HEK293 (cell line): ENCODE results near the gene IRF6.

ENCODE experiments used
- CTCF ChIA-PET: fragments of 350-600 bp; formaldehyde crosslinking; extraction: SDS; loops from one replicate; lab custom pipeline; 2021; ENCODE audit warnings: antibody characterized with exemption; lab: Yijun Ruan, JAX
- POLR2A ChIA-PET: fragments of 300-600 bp; formaldehyde crosslinking; extraction: SDS; loops from one replicate; lab custom pipeline; 2020; ENCODE audit warnings: antibody characterized with exemption, inconsistent platforms; lab: Yijun Ruan, JAX
- H3K27ac ChIP-seq: fragments of 200-500 bp; sonication (Bioruptor generic); 2 replicates; pipeline ENCODE4 v1.5.1; 2014; ENCODE audit warnings: low read depth, low read length, control low read depth, inconsistent platforms; ENCODE audit errors: extremely low read depth
- H3K36me3 ChIP-seq, 2 experiments: fragments of 200-500 bp in 1 of 2; sonication (Bioruptor generic) in 1 of 2; 1 replicate in 1 of 2; 2 replicates in 1 of 2; pipeline ENCODE4 v1.5.1; 2014 to 2017; ENCODE audit warnings: inconsistent platforms in 2 of 2, low read length in 2 of 2; ENCODE audit not compliant: control insufficient read depth in 2 of 2, insufficient read depth in 1 of 2
- H3K4me1 ChIP-seq: fragments of 200-500 bp; sonication (Bioruptor generic); 2 replicates; pipeline ENCODE4 v1.5.1; 2014; ENCODE audit warnings: mild to moderate bottlenecking, low read length, inconsistent platforms; ENCODE audit not compliant: control insufficient read depth, insufficient read depth
- H3K4me3 ChIP-seq: 2 replicates; pipeline ENCODE4 v1.5.1; 2011; ENCODE audit warnings: low read depth, mild to moderate bottlenecking, control low read depth, low read length, moderate library complexity
- H3K9me3 ChIP-seq: fragments of 200-500 bp; sonication (Bioruptor generic); 2 replicates; pipeline ENCODE4 v1.5.1; 2014; ENCODE audit warnings: low read depth, low read length, inconsistent platforms; ENCODE audit not compliant: control insufficient read depth, insufficient read depth
- FEZF1 ChIP-seq: fragments of 450-650 bp; formaldehyde crosslinking; IDR thresholded peaks from 2 replicates; pipeline ENCODE4 v1.5.1; 2016; ENCODE audit warnings: missing biosample characterization, missing genetic modification characterization
- GFI1B ChIP-seq: fragments of 450-650 bp; formaldehyde crosslinking; IDR thresholded peaks from 2 replicates; pipeline ENCODE4 v1.5.1; 2016; ENCODE audit warnings: missing biosample characterization, missing genetic modification characterization
- GLI2 ChIP-seq: fragments of 450-650 bp; formaldehyde crosslinking; IDR thresholded peaks from 2 replicates; pipeline ENCODE4; 2017; ENCODE audit warnings: missing biosample characterization, missing genetic modification characterization, low read depth, borderline replicate concordance
- HOXA7 ChIP-seq: sonication (generic); formaldehyde crosslinking; IDR thresholded peaks from 2 replicates; pipeline ENCODE4 v1.8.1; 2022; ENCODE audit warnings: missing genetic modification reagents, borderline replicate concordance
- IKZF3 ChIP-seq: fragments of 450-650 bp; IDR thresholded peaks from 2 replicates; pipeline ENCODE4 v1.5.0; 2018; ENCODE audit warnings: missing biosample characterization, mild to moderate bottlenecking, missing genetic modification characterization, moderate library complexity
- MEIS1 ChIP-seq: sonication (generic); formaldehyde crosslinking; IDR thresholded peaks from 2 replicates; pipeline ENCODE4 v1.8.1; 2022; ENCODE audit warnings: missing genetic modification reagents, mild to moderate bottlenecking, borderline replicate concordance
- OSR2 ChIP-seq: fragments of 450-650 bp; formaldehyde crosslinking; IDR thresholded peaks from 2 replicates; pipeline ENCODE4 v1.5.1; 2016; ENCODE audit warnings: missing biosample characterization, missing genetic modification characterization
- PRDM1 ChIP-seq: fragments of 450-650 bp; formaldehyde crosslinking; IDR thresholded peaks from 2 replicates; pipeline ENCODE4; 2016; ENCODE audit warnings: missing biosample characterization, missing genetic modification characterization
- ZBTB21 ChIP-seq: fragments of 450-650 bp; formaldehyde crosslinking; IDR thresholded peaks from 2 replicates; pipeline ENCODE4 v1.5.1; 2017; ENCODE audit warnings: missing biosample characterization, missing genetic modification characterization
- ZFP69B ChIP-seq: fragments of 450-650 bp; formaldehyde crosslinking; IDR thresholded peaks from 2 replicates; pipeline ENCODE4 v1.5.1; 2016; ENCODE audit warnings: missing biosample characterization, missing genetic modification characterization
- ZNF175 ChIP-seq: fragments of 450-650 bp; formaldehyde crosslinking; IDR thresholded peaks from 2 replicates; pipeline ENCODE4 v1.5.1; 2016; ENCODE audit warnings: missing biosample characterization, missing genetic modification characterization
- ZNF2 ChIP-seq: fragments of 450-650 bp; formaldehyde crosslinking; IDR thresholded peaks from 2 replicates; pipeline ENCODE4 v1.5.1; 2016; ENCODE audit warnings: missing biosample characterization, missing genetic modification characterization
- ZNF214 ChIP-seq: fragments of 450-650 bp; formaldehyde crosslinking; IDR thresholded peaks from 2 replicates; pipeline ENCODE4 v1.5.1; 2017; ENCODE audit warnings: missing biosample characterization, mild to moderate bottlenecking, missing genetic modification characterization, borderline replicate concordance
- ZNF423 ChIP-seq: fragments of 450-650 bp; formaldehyde crosslinking; IDR thresholded peaks from 2 replicates; pipeline ENCODE4 v1.5.1; 2016; ENCODE audit warnings: missing biosample characterization, missing genetic modification characterization
- ZNF433 ChIP-seq: fragments of 450-650 bp; formaldehyde crosslinking; IDR thresholded peaks from 2 replicates; pipeline ENCODE4 v1.5.1; 2016; ENCODE audit warnings: missing biosample characterization, missing genetic modification characterization, low read depth
- ZNF555 ChIP-seq: fragments of 450-650 bp; formaldehyde crosslinking; conservative IDR thresholded peaks from 2 replicates; pipeline ENCODE4 v1.5.1; 2017; ENCODE audit warnings: missing biosample characterization, mild to moderate bottlenecking, missing genetic modification characterization, inconsistent platforms
- ZNF654 ChIP-seq: fragments of 450-650 bp; formaldehyde crosslinking; IDR thresholded peaks from 2 replicates; pipeline ENCODE4 v1.5.1; 2016; ENCODE audit warnings: low read depth, missing biosample characterization, missing genetic modification characterization
- ZNF785 ChIP-seq: fragments of 450-650 bp; formaldehyde crosslinking; IDR thresholded peaks from 2 replicates; pipeline ENCODE4 v1.5.1; 2016; ENCODE audit warnings: missing biosample characterization, missing genetic modification characterization
- TF ChIP-seq, protein P1 (sequence below): fragments of 450-650 bp; formaldehyde crosslinking; IDR thresholded peaks from 2 replicates; pipeline ENCODE4 v1.5.1; 2016; ENCODE audit warnings: missing biosample characterization, missing genetic modification characterization, borderline replicate concordance
- TF ChIP-seq, protein P2 (sequence below): fragments of 450-650 bp; formaldehyde crosslinking; IDR thresholded peaks from 2 replicates; pipeline ENCODE4 v1.5.1; 2017; ENCODE audit warnings: missing biosample characterization, mild to moderate bottlenecking, missing genetic modification characterization, moderate library complexity
- TF ChIP-seq, protein P3 (sequence below): fragments of 450-650 bp; formaldehyde crosslinking; IDR thresholded peaks from 2 replicates; pipeline ENCODE4 v1.5.1; 2016; ENCODE audit warnings: missing biosample characterization, missing genetic modification characterization
- TF ChIP-seq, protein P4 (sequence below): fragments of 450-650 bp; formaldehyde crosslinking; IDR thresholded peaks from 2 replicates; pipeline ENCODE4 v1.5.1; 2016; ENCODE audit warnings: missing biosample characterization, missing genetic modification characterization

The IRF6 gene

DNA sequence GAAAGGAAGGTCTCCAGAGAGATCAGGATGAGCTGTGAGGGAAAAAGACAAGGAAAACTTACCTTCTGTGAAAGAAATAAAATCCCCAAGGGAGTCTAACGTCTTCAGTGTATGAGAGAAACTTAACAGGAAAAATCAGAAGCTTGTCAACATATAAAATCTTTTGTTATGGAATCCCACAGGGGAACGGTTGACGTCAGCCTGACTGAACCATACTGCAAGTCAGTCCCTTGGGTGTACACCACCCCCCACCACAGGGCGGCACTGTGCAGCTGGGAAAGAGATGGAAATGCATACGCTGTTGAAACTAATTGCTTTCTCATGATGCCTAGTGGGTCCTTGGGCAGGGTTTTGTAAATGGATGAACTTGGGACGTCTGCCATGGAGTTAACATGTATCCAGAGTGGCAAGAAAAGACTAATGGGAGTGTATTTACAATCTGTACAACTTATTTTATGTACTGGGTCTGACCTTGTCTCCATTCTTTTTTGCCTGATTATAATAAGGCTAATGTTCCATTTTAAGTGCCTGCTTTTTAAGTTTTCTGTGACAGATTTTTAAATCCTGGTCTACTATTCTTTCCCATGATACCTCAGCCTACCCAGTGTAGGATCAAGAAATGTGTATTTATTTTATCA, 44.5 kb upstream of the IRF6 start (continued):
- TF ChIP-seq, protein P1, sequence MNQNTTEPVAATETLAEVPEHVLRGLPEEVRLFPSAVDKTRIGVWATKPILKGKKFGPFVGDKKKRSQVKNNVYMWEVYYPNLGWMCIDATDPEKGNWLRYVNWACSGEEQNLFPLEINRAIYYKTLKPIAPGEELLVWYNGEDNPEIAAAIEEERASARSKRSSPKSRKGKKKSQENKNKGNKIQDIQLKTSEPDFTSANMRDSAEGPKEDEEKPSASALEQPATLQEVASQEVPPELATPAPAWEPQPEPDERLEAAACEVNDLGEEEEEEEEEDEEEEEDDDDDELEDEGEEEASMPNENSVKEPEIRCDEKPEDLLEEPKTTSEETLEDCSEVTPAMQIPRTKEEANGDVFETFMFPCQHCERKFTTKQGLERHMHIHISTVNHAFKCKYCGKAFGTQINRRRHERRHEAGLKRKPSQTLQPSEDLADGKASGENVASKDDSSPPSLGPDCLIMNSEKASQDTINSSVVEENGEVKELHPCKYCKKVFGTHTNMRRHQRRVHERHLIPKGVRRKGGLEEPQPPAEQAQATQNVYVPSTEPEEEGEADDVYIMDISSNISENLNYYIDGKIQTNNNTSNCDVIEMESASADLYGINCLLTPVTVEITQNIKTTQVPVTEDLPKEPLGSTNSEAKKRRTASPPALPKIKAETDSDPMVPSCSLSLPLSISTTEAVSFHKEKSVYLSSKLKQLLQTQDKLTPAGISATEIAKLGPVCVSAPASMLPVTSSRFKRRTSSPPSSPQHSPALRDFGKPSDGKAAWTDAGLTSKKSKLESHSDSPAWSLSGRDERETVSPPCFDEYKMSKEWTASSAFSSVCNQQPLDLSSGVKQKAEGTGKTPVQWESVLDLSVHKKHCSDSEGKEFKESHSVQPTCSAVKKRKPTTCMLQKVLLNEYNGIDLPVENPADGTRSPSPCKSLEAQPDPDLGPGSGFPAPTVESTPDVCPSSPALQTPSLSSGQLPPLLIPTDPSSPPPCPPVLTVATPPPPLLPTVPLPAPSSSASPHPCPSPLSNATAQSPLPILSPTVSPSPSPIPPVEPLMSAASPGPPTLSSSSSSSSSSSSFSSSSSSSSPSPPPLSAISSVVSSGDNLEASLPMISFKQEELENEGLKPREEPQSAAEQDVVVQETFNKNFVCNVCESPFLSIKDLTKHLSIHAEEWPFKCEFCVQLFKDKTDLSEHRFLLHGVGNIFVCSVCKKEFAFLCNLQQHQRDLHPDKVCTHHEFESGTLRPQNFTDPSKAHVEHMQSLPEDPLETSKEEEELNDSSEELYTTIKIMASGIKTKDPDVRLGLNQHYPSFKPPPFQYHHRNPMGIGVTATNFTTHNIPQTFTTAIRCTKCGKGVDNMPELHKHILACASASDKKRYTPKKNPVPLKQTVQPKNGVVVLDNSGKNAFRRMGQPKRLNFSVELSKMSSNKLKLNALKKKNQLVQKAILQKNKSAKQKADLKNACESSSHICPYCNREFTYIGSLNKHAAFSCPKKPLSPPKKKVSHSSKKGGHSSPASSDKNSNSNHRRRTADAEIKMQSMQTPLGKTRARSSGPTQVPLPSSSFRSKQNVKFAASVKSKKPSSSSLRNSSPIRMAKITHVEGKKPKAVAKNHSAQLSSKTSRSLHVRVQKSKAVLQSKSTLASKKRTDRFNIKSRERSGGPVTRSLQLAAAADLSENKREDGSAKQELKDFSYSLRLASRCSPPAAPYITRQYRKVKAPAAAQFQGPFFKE (tag by site-specific recombination): no peak
- peak; percentile 58; the same call in 1 of the 2 replicates for TF ChIP-seq GFI1B (tag by site-specific recombination)
- TF ChIP-seq, protein P2, sequence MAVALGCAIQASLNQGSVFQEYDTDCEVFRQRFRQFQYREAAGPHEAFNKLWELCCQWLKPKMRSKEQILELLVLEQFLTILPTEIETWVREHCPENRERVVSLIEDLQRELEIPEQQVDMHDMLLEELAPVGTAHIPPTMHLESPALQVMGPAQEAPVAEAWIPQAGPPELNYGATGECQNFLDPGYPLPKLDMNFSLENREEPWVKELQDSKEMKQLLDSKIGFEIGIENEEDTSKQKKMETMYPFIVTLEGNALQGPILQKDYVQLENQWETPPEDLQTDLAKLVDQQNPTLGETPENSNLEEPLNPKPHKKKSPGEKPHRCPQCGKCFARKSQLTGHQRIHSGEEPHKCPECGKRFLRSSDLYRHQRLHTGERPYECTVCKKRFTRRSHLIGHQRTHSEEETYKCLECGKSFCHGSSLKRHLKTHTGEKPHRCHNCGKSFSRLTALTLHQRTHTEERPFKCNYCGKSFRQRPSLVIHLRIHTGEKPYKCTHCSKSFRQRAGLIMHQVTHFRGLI (tag by site-specific recombination): peak; percentile 16; the same call in 1 of the 2 replicates
- peak; percentile 77; the same call in 1 of the 2 replicates for TF ChIP-seq OSR2 (tag by site-specific recombination)
- TF ChIP-seq ZNF423: 0 out of 2 replicates have a peak, but pooled peaks have one; percentile 31
- peak; percentile 60 for TF ChIP-seq IKZF3 (tag by site-specific recombination)
- TF ChIP-seq ZNF2: peak; percentile 89
- TF ChIP-seq HOXA7 (CRISPR knock-in tag): no peak
- no peak for TF ChIP-seq ZNF433 (tag by site-specific recombination)
- TF ChIP-seq ZBTB21: peak; percentile 40; the same call in 1 of the 2 replicates
- peak; percentile 56; the same call in 1 of the 2 replicates for TF ChIP-seq ZFP69B (tag by site-specific recombination)
- TF ChIP-seq ZNF654 (tag by site-specific recombination): peak; percentile 92

DNA sequence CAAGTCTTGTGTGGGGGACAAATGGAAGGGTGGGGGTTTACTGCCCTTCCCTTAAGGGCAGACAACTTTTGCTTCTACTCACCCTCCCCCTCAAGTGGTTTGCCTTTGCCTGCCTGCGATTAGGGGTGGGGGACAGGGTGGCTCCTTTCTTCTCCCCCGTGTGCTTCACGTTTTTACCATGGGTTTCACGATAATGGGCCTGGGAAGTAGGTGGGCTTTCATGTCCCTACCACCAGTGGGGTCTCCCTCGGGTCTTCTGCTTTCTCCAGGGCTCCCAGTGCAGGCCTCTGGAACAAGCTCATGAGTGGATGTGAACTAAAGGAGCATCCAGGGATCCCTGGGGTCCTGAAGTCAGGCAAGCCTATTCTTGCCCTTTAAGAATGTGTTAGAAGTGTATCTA, 43.4 kb upstream of the IRF6 start:
- Histone ChIP-seq H3K9me3 (no peaks in the 10 kb centered on the region), H3K36me3 (peaks cover 22 to 58% of the 10 kb centered on the region in 2 experiments), H3K4me3 (no peak overlapping the region), H3K27ac (no peak overlapping the region), H3K4me1 (0 out of 2 replicates have a peak, but pooled peaks cover 5% of the 10 kb centered on the region)
- 0 out of 2 replicates have a peak, but pooled peaks have one; percentile 31 for TF ChIP-seq FEZF1 (tag by site-specific recombination)
- no peak for TF ChIP-seq ZNF785 (tag by site-specific recombination)
- ChIA-PET POLR2A (no interaction called here), CTCF (interaction anchor here (0.8 to 2.6 kb wide), 16 partner anchors 10 to 550 kb away, joined by 3 to 24 read pairs (median 3); no protein-coding TSS in a partner anchor)

DNA sequence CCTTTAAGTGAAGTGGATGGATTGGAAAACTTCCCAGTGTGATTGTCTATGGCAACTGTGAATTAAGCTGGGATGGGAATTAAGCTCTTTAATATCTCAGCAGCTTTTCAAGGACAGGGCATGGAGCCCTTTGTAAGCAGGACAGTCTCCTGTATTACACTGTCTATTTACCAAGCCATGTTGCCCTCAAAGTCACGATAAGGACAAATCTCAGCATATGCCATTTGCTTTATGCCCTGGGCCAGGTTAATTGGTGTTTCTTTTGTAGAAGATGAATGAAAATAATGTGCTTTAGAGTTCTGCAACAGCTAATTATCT, 39.4 kb upstream of the IRF6 start:
- Histone ChIP-seq H3K27ac (no peak overlapping the region), H3K4me1 (0 out of 2 replicates have a peak, but pooled peaks cover 5% of the 10 kb centered on the region), H3K9me3 (no peaks in the 10 kb centered on the region), H3K36me3 (peaks cover 25 to 61% of the 10 kb centered on the region in 2 experiments), H3K4me3 (no peak overlapping the region)
- CTCF ChIA-PET: interaction anchor here (0.7 to 4.0 kb wide), 3 partner anchors 22 to 611 kb away, joined by 4 to 26 read pairs (median 5); no protein-coding TSS in a partner anchor
- POLR2A ChIA-PET: interaction anchor here (0.7 kb wide), 1 partner anchor 9 kb away, joined by 3 read pairs; no protein-coding TSS in a partner anchor
- no peak for TF ChIP-seq GLI2 (tag by site-specific recombination)
- TF ChIP-seq ZNF555 (tag by site-specific recombination): no peak
- TF ChIP-seq MEIS1 (CRISPR knock-in tag): no peak
- no peak for TF ChIP-seq PRDM1 (tag by site-specific recombination)
- TF ChIP-seq, protein P3, sequence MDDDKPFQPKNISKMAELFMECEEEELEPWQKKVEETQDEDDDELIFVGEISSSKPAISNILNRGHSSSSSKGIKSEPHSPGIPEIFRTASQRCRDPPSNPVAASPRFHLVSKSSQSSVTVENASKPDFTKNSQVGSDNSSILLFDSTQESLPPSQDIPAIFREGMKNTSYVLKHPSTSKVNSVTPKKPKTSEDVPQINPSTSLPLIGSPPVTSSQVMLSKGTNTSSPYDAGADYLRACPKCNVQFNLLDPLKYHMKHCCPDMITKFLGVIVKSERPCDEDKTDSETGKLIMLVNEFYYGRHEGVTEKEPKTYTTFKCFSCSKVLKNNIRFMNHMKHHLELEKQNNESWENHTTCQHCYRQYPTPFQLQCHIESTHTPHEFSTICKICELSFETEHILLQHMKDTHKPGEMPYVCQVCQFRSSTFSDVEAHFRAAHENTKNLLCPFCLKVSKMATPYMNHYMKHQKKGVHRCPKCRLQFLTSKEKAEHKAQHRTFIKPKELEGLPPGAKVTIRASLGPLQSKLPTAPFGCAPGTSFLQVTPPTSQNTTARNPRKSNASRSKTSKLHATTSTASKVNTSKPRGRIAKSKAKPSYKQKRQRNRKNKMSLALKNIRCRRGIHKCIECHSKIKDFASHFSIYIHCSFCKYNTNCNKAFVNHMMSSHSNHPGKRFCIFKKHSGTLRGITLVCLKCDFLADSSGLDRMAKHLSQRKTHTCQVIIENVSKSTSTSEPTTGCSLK (tag by site-specific recombination): no peak
- TF ChIP-seq ZNF175: no peak
- no peak for TF ChIP-seq ZNF214 (tag by site-specific recombination)
- TF ChIP-seq, protein P4, sequence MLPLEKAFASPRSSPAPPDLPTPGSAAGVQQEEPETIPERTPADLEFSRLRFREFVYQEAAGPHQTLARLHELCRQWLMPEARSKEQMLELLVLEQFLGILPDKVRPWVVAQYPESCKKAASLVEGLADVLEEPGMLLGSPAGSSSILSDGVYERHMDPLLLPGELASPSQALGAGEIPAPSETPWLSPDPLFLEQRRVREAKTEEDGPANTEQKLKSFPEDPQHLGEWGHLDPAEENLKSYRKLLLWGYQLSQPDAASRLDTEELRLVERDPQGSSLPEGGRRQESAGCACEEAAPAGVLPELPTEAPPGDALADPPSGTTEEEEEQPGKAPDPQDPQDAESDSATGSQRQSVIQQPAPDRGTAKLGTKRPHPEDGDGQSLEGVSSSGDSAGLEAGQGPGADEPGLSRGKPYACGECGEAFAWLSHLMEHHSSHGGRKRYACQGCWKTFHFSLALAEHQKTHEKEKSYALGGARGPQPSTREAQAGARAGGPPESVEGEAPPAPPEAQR (tag by site-specific recombination): no peak
